GM06990 (cell line): ENCODE measurements around the gene WWC2.
A peak's percentile ranks its signal among the peaks of the same experiment; 100 is the strongest.

ENCODE experiments used
- DNase-seq: peaks from one replicate; pipeline ENCODE4 v3.0.0-alpha.2; 2011; ENCODE audit not compliant: insufficient read length; ENCODE audit errors: extremely low read depth
- H3K27me3 ChIP-seq: replicated peaks from 2 replicates; pipeline ENCODE4 v1.6.0; 2011; ENCODE audit warnings: low read length; ENCODE audit not compliant: control insufficient read depth, insufficient read depth
- H3K36me3 ChIP-seq: 2 replicates; pipeline ENCODE4 v1.5.1; 2011; ENCODE audit warnings: low read length; ENCODE audit not compliant: control insufficient read depth, insufficient read depth
- H3K4me3 ChIP-seq: replicated peaks from 2 replicates; pipeline ENCODE4 v1.5.1; 2011; ENCODE audit warnings: low read depth, mild to moderate bottlenecking, control low read depth, low read length
- TF ChIP-seq, protein P1 (sequence below): IDR thresholded peaks from 2 replicates; pipeline ENCODE4 v1.5.1; 2011; ENCODE audit warnings: low read length, control low read depth, mild to moderate bottlenecking, inconsistent platforms; ENCODE audit not compliant: insufficient read depth, poor library complexity, severe bottlenecking

The WWC2 gene

DNA sequence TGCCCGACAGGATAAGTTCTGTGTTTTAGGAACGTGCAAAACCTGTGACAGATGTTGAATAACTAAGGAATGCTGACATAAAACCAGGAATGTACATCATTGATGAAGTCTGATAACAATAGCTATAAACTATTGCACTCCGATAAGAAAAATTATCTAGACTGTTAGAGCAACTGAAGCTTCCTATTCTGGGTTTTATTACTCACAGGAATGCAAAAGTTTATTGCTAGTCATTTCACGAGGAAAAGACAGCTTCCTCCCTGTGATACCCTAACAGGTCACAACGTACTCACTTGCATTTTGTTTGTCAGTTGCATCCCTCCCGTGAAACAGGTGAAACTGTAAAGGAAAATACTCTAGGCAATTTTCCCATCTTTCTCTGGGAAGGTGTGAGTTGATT lies 155.1 kb downstream of the WWC2 start:
- H3K27me3 ChIP-seq = no peaks in the 10 kb centered on the region; the same call in none of the 2 replicates
- no peak for DNase-seq
- H3K36me3 ChIP-seq = no peaks in the 10 kb centered on the region
- no peak overlapping the region for H3K4me3 ChIP-seq
- TF ChIP-seq, protein P1, sequence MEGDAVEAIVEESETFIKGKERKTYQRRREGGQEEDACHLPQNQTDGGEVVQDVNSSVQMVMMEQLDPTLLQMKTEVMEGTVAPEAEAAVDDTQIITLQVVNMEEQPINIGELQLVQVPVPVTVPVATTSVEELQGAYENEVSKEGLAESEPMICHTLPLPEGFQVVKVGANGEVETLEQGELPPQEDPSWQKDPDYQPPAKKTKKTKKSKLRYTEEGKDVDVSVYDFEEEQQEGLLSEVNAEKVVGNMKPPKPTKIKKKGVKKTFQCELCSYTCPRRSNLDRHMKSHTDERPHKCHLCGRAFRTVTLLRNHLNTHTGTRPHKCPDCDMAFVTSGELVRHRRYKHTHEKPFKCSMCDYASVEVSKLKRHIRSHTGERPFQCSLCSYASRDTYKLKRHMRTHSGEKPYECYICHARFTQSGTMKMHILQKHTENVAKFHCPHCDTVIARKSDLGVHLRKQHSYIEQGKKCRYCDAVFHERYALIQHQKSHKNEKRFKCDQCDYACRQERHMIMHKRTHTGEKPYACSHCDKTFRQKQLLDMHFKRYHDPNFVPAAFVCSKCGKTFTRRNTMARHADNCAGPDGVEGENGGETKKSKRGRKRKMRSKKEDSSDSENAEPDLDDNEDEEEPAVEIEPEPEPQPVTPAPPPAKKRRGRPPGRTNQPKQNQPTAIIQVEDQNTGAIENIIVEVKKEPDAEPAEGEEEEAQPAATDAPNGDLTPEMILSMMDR = no peak

DNA sequence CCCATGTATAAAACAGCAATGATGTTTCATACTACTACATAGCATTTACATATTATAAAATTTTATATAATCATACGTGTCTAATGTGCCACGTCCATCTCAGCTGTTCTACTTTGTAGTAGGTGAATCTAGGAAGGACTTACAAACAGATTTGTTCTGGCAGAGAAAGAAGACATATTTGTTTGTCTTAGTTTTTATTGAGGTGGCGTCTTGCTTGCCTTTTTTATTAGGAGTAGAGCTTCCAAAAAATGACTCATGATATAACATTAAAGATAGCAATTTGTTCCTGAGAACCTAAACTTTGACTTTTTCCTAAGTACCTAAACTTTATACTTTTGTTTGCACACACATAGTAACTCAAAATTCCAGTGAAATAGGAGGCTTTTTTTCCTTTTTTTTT lies 156.4 kb downstream of the WWC2 start:
- Histone ChIP-seq H3K4me3 (no peak overlapping the region), H3K27me3 (no peaks in the 10 kb centered on the region; the same call in none of the 2 replicates), H3K36me3 (no peaks in the 10 kb centered on the region)
- TF ChIP-seq, protein P1 = no peak
- no peak for DNase-seq

DNA sequence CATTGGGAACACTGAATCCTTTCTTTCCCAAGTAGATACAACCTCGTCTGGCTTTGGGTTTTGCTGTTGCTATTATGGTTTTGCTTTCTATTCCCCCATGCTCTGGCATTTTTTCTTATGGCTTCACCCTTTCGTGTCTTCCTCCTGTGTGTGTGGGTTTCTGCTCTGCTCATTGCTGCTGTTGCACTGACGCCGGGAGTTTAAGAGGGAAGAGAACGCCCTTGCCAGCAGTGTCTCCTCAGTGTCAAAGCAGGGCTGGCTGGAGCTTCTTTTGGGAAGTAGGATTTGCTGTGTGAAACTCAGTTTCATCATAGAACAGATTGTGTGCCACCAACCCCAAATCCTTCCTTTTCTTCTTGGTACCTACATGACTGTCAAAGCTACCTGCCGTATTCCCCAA lies 157.3 kb downstream of the WWC2 start:
- no peak for DNase-seq
- TF ChIP-seq, protein P1 = no peak
- no peaks in the 10 kb centered on the region for H3K36me3 ChIP-seq
- H3K4me3 ChIP-seq = no peak overlapping the region
- H3K27me3 ChIP-seq = no peaks in the 10 kb centered on the region; the same call in none of the 2 replicates

DNA sequence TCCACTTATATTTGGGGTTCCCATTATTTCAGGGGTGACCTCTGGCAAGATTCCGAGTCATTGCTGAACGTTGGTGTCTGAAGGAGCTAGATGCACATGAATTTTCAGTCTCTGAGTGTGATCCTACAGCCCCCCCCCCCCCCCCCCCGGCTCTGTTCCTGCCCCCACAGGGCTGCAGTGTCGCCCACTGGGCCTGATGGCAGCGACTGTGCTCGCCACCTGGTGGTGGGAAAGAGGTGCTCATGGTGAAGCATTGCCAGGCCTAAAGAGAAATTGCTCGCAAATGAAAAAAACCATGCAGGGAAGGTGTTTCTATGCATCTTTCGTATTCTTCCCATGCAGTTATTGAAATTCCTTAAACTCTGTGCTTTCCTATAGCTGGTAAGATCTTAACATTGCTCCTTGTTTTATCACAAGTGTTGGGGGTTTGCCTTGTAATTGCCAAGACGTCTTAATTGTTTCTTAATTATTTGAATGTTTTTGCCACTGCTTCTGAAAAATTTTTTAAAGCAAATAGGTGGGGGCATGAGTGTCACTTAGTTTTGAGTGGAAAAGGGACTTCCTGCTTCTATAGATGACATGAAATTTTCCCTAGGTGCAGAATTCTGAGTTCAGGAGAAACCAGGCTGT lies 157.8 kb downstream of the WWC2 start:
- Histone ChIP-seq H3K4me3 (no peak overlapping the region), H3K27me3 (no peaks in the 10 kb centered on the region; the same call in none of the 2 replicates), H3K36me3 (no peaks in the 10 kb centered on the region)
- peak; percentile 20 for DNase-seq
- TF ChIP-seq, protein P1 = peak; percentile 89

DNA sequence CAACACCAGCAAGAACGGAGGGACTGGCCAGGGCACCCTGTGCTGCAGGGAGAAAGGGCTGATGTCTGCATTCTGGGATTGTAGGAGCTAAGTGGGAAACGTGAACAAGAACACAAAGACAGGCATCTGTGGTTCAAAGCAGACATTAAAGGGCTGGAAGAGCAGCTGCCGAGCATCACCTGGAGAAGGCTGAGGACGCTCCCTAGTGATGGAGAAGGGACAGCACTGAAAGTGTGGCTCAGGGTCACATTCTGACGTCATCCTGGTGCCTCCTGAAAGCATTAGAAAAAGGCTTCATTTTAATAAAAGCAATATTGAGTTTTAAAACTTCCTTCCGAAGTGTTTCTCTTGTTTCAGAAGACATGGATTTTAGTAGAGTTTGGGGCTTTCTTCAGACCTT lies 158.8 kb downstream of the WWC2 start:
- Histone ChIP-seq H3K4me3 (no peak overlapping the region), H3K36me3 (no peaks in the 10 kb centered on the region), H3K27me3 (no peaks in the 10 kb centered on the region; the same call in none of the 2 replicates)
- DNase-seq = no peak
- TF ChIP-seq, protein P1 = no peak
